ENCODE results near the gene PTPRD.

The PTPRD gene

DNA sequence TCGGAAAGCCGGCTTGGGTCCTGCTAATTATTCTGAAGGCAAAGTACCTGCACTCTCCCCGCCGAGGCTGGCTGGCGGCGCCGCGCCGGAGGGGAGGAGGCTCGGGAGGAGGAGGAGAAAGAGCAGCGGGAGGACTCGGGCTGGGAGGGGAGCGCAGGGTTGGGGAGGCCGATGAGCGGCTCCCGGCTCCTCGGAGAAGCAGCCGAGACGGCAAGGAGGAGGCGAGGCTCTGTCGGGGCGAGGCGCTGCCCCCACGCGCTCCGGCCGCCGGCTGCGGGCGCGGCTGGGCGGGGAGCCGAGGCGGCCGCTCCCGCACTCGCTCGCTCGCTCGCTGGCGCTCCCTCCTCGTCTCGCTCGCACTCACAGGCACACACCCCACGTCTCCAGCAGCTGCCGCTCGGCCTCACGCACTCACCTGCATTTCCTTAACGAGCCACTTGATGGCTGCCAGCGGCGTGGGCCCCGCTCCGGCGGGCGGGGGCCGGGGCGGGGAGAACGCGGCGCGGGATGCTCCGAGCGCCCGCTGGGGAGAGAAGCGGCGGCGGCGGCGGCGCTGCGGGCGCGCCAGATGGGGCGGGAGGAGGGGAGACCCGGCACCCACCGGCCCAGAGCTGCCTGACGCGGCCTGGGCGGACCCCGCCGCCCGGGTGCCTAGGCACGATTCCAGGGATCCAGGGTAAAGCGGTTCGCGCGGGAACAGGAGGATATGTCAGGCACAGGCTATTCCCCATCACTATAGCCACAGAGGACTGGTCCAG lies at the start of gene PTPRD:
Gene PTPRD (minus strand): TSS at position 362 of the 758 bp plus-strand sequence.
- peak; percentile 30 for DNase-seq (ENCODE audit: low spot score)

GRCh38 chr9:10661994-10662393 lies 49.2 kb upstream of the PTPRD start:
- no peak for DNase-seq (ENCODE audit: low spot score)

DNA sequence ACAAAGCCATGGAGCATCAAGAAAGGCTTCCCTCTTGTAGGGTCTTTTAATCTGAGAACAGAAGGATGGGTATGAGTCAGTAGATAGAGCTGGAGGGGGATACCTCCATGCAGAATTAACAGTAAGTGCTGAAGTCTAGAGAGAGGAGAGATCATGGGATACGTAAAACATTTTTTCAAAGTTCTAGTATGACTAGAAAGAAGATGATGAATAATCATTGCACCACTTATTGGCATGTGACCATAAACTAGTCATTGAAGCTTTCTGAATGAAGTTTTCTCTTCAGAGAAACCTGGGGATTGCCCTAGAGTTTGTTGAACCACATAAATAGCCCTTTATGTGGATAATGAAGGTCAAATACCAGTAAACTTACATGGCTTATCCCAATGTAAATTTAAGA lies 48.6 kb upstream of the PTPRD start:
- DNase-seq (ENCODE audit: low spot score): no peak

- DNase-seq (ENCODE audit: low spot score): no peak
These were observed 38.2 kb upstream of the PTPRD start for GRCh38 chr9:10651012-10651411.

GRCh38 chr9:10649076-10649475 lies 36.3 kb upstream of the PTPRD start:
- DNase-seq (ENCODE audit: low spot score): no peak

GRCh38 chr9:10633785-10634184 lies 21.0 kb upstream of the PTPRD start:
- DNase-seq (ENCODE audit: low spot score): no peak

- no peak for DNase-seq (ENCODE audit: low spot score)
These were observed 1.5 kb upstream of the PTPRD start for GRCh38 chr9:10614196-10614800.

DNA sequence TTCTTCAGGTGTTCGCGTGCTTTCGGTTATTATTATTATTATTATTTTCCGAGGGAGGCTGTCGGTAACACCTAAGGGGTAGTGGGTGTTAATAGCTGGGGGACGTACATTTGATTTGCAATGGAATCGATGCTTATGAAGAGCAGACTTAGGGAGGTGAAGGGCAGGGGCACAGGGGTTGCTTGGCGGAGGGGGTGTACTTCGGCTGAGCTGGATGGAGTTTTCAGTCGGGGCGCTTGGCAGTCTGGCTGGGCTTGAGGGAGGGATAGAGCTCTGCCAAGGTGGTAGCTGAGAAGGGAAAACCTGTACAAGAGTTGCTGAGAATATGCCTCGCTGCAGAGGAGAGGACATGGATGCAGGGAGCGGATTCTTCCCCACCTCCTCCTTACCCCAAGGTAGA lies 617 bp upstream of the PTPRD start:
- no peak for DNase-seq (ENCODE audit: low spot score)

DNA sequence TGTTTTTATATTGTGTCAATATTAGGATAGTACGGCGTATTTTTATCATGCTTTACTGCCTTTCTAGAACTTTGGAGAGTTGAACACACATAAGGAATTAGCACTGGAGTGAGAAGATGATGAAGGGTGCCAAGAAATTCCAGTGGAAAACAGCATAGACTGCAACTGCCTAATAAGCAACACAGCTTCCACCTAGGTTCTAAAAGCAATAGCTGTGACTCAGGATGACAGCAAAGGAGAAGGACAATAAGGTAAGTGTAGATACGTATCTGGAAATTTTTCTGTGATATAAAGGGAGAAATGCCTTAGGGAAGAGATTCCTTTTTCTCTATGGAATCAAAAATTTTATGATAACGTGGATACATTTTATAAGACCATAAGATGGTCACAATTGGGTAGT lies 7.4 kb downstream of the PTPRD start:
- no peak for DNase-seq (ENCODE audit: low spot score)

GRCh38 chr9:10604927-10605326 lies 7.9 kb downstream of the PTPRD start:
- DNase-seq (ENCODE audit: low spot score): no peak

DNA sequence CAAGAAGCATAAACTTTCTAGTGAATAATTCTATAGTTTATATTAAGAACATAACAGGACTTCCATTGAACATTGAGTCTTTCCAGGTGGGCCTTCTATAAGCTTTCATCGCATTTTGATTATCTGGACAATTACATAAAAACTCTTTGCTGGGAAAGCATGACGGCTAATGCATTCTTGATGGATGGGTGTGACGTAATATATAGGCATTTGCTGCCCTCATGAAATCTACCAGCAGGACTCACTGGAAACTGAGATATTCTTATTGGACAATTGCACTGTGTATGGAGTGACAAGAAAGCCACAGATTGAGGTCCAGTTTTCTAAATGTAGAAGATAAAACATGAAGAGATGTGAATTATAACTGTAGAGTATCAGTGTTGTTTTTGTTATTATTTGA lies 15.0 kb downstream of the PTPRD start:
- DNase-seq (ENCODE audit: low spot score): no peak

- no peak for DNase-seq (ENCODE audit: low spot score)
These were observed 18.3 kb downstream of the PTPRD start for GRCh38 chr9:10594482-10594881.

DNA sequence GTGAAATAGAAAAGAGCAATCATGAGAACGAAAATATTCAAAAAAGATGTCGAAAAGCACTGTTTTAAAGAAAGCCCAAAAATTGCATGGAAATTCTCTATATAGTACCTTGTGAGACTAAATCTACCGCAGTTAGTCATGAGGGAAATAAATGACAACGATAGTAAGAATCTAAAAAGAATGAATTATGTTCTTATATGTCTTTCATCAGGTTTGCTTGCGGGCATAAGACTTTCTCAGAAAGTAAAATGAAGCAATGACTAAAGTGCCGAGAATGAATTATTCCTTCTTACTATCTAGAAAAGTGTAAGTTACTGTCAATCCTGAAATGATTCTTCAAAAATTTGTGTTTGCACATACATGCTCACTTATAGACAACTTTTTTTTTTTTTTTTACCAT lies 26.4 kb downstream of the PTPRD start:
- DNase-seq (ENCODE audit: low spot score): no peak

GRCh38 chr9:10571699-10572098 lies 41.1 kb downstream of the PTPRD start:
- no peak for DNase-seq (ENCODE audit: low spot score)

DNA sequence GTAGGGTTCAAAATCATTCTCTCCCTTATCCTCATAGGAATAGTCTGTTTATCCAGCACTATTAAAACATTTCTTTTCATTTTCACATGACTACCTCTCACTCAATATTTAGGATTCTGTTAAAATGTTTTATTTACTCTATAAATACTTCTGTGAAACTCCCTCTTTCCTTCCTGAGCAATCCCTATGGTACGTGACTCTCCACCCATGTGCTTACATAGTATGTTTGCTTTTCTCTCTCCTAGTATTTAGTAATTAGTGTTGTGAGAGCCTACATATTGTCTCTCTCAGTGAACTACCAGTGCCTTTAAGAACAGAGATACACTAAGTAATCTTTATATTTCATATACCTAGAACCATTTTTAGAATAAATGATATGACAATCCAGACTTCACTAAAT lies 46.0 kb downstream of the PTPRD start:
- no peak for DNase-seq (ENCODE audit: low spot score)

DNA sequence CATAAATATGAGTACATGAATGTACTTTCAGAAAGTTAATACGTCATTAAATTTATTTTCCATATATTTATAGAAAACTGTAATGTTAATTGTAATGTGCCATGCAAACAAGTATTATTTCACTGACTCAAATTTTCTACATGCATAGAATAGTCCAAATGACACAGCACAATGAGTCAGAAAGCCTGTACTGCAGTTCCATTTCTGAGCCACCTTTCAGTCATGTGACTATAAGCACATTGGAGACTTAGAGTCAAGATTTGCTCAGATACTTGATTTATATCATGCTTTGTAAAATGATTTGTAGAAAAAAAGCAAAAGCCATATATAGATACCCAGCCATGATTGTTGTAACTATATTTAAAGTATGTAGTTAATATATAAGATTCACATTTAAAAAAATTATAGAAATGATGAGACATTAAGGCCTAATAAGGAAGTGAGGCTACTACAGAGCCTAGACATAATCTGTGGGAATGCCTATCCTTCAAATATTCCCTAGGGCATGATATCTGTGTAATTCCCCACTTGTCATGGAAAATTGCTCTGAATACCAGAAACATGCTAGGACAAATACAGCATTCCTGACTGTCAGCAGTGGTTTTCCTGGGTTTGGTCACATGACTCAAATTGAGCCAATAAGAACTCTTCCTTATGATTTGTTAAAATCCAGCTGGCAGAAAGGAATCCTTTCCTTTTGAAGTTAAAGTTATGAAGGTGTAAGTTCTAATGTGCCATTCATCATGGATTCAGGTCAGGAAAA lies 50.0 kb downstream of the PTPRD start:
- DNase-seq (ENCODE audit: low spot score): no peak

GRCh38 chr9:10548348-10548747 lies 64.5 kb downstream of the PTPRD start:
- DNase-seq (ENCODE audit: low spot score): no peak

- no peak for DNase-seq (ENCODE audit: low spot score)
These were observed 74.7 kb downstream of the PTPRD start for GRCh38 chr9:10538073-10538472.

GRCh38 chr9:10534850-10535249 lies 78.0 kb downstream of the PTPRD start:
- DNase-seq (ENCODE audit: low spot score): no peak

DNA sequence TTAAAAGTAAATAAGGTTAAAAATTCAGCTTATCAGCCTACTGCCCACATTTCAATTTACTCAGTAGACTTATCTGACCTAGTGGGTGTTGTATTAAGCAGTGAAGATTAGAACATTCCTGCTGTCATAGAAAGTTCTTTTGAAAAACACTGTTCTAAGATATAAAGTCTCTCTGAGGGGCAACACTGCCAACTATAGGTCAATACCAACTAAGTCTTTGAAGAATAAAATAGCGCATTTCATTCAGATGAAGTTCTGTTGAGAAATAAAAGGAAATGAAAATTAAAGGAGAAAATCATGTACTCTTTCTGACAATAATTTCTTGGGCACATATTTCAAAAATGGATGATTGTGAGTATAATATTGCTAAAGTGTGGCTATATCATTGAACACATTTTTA lies 86.8 kb downstream of the PTPRD start:
- DNase-seq (ENCODE audit: low spot score): no peak

DNA sequence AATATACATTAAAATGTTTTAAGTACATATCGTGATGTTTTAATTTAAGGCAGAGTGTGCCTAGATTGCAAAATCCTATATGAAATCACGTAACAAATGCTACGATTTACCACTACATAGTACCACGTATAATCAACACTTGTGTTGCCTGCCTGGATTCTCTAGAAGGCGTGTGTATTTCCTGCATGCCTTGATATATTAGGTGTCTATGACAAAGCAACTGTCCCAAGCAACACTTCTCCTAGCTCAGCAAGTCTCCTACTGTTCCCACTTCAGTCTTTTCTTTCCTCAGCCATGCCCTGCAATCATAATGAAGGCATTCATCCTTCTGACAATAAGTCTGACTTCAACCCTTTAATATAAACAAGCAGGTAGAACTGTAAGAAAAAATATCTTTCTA lies 89.6 kb downstream of the PTPRD start:
- DNase-seq (ENCODE audit: low spot score): no peak

GRCh38 chr9:10512144-10512543 lies 100.7 kb downstream of the PTPRD start:
- DNase-seq (ENCODE audit: low spot score): no peak

DNA sequence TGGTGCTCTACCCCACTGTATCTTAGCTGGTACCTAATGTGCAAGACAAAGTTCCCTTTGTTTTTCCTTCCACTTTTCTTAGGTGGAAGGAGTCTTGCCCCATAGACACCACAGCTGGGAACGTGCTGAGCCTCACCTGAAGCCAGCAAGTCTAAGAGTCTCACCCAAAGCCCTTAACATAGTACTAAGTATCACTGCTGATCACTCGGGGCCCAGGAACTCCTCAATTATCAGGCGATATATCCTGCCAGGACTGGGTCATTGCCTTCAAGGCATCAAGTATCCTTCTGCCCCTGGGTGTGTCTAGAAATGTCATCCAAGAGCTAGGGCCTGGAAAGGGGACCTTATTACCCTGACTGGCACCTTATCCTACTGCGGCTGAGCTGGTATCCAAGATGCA lies 123.9 kb downstream of the PTPRD start:
- DNase-seq (ENCODE audit: low spot score): no peak

All from HuH-7 (cell line).